Urothelium cell line (cell line): Measurements from ENCODE around the gene KDM3B.
A peak's percentile ranks its signal among the peaks of the same experiment; 100 is the strongest.
"Not testable (repeated sequence)": the region's sequence is repeated elsewhere in the genome, so short reads cannot be mapped to it uniquely, and the experiment has no call there.

ENCODE experiments used
- DNase-seq: peaks from one replicate; pipeline ENCODE4 v3.0.0; 2011; ENCODE audit warnings: low spot score, mixed read lengths
- FAIRE-seq: peaks from 2 replicates; lab custom pipeline; 2011; peaks lifted over from hg19 to GRCh38; lab: Jason Lieb, UNC

Gene KDM3B

GRCh38 chr5:138464008-138464387, 111.5 kb downstream of the KDM3B start:
- no peak for FAIRE-seq

GRCh38 chr5:138464388-138465260, 112.1 kb downstream of the KDM3B start:
- FAIRE-seq = no peak
- DNase-seq = peak; percentile 93

More at GRCh38 chr5:138464008-138464387, 111.5 kb downstream of the KDM3B start:
- peak; percentile 92 for DNase-seq

- no peak for FAIRE-seq
- DNase-seq = peak; percentile 84
These were observed 113.0 kb downstream of the KDM3B start, which contains the start of gene EGR1 for GRCh38 chr5:138465261-138466124. Gene EGR1, plus strand, starts transcription at chr5:138465479. Its CDS starts 283 bp downstream, at chr5:138465762.

- DNase-seq (peak; percentile 14), FAIRE-seq (no peak)
These were observed 113.8 kb downstream of the KDM3B start for GRCh38 chr5:138466125-138466899.

- FAIRE-seq (no peak), DNase-seq (peak; percentile 2)
These were observed 114.6 kb downstream of the KDM3B start for GRCh38 chr5:138466900-138467710.

GRCh38 chr5:138467711-138468132, 115.2 kb downstream of the KDM3B start:
- FAIRE-seq (no peak), DNase-seq (peak; percentile 2)

- peak; percentile 0 for DNase-seq
- FAIRE-seq = no peak
These were observed 115.9 kb downstream of the KDM3B start for GRCh38 chr5:138468133-138468965.

GRCh38 chr5:138468966-138469539, 116.6 kb downstream of the KDM3B start:
- no peak for FAIRE-seq

GRCh38 chr5:138469540-138470321, 117.2 kb downstream of the KDM3B start:
- DNase-seq (peak; percentile 8), FAIRE-seq (no peak)

More at GRCh38 chr5:138468966-138469539, 116.6 kb downstream of the KDM3B start:
- DNase-seq = peak; percentile 1

- DNase-seq = peak; percentile 0
- FAIRE-seq = no peak
These were observed 118.0 kb downstream of the KDM3B start for GRCh38 chr5:138470322-138471051.

GRCh38 chr5:138471052-138471361, 118.5 kb downstream of the KDM3B start:
- FAIRE-seq = no peak
- DNase-seq = peak; percentile 0

- FAIRE-seq (no peak), DNase-seq (no peak)
These were observed 119.9 kb downstream of the KDM3B start for GRCh38 chr5:138472353-138472752.

- not testable (repeated sequence) for FAIRE-seq, DNase-seq
These were observed 120.7 kb downstream of the KDM3B start for GRCh38 chr5:138473151-138473550.

- DNase-seq (no peak), FAIRE-seq (no peak)
These were observed 124.4 kb downstream of the KDM3B start for GRCh38 chr5:138476918-138477317.

- no peak for FAIRE-seq
These were observed 130.2 kb downstream of the KDM3B start for GRCh38 chr5:138482638-138483037.

More at GRCh38 chr5:138482638-138483037, 130.2 kb downstream of the KDM3B start:
- no peak for DNase-seq
